Smooth muscle cell (in vitro differentiated cells): Measurements from ENCODE around the gene SGK2. TPM values are rescaled to one million over a fixed set of nuclear protein-coding genes. Genes with fewer than 3 reads are reported as not detected.
A peak's percentile ranks its signal among the peaks of the same experiment; 100 is the strongest.

Experiments used
- DNase-seq: peaks from one replicate; lab custom pipeline; 2025; ENCODE audit not compliant: unreplicated experiment; lab: John Stamatoyannopoulos, UW
- H2AFZ ChIP-seq: fragments of 200-600 bp; sonication (generic); 2 replicates; pipeline ENCODE4 v1.6.0; 2016; ENCODE audit warnings: antibody characterized with exemption, low read depth, mild to moderate bottlenecking
- H3F3A ChIP-seq: fragments of 200-600 bp; sonication (generic); 2 replicates; pipeline ENCODE4 v1.6.0; 2017; ENCODE audit warnings: antibody characterized with exemption, low read depth
- H3K27ac ChIP-seq: fragments of 200-600 bp; sonication (generic); 2 replicates; pipeline ENCODE4 v1.5.1; 2016; ENCODE audit warnings: low read depth, mild to moderate bottlenecking
- H3K27me3 ChIP-seq: fragments of 200-600 bp; sonication (generic); 2 replicates; pipeline ENCODE4 v1.6.1; 2016; ENCODE audit warnings: low read depth, mild to moderate bottlenecking
- H3K36me3 ChIP-seq: fragments of 200-600 bp; sonication (generic); 2 replicates; pipeline ENCODE4 v1.5.1; 2016; ENCODE audit warnings: low read depth
- H3K4me1 ChIP-seq: fragments of 200-600 bp; sonication (generic); 2 replicates; pipeline ENCODE4 v1.5.1; 2016; ENCODE audit warnings: low read depth
- H3K4me2 ChIP-seq: fragments of 200-600 bp; sonication (generic); 2 replicates; pipeline ENCODE4 v1.6.0; 2016; ENCODE audit warnings: mild to moderate bottlenecking
- H3K4me3 ChIP-seq: fragments of 200-600 bp; sonication (generic); 2 replicates; pipeline ENCODE4 v1.5.1; 2016; ENCODE audit warnings: mild to moderate bottlenecking
- H3K79me2 ChIP-seq: fragments of 200-600 bp; sonication (generic); 2 replicates; pipeline ENCODE4 v1.6.0; 2016; ENCODE audit warnings: low read depth, mild to moderate bottlenecking
- H3K9ac ChIP-seq: fragments of 200-600 bp; sonication (generic); 2 replicates; pipeline ENCODE4 v1.6.0; 2016; ENCODE audit warnings: low read depth
- H3K9me3 ChIP-seq: fragments of 200-600 bp; sonication (generic); replicated peaks from 2 replicates; pipeline ENCODE4 v1.5.1; 2016; ENCODE audit warnings: low read depth
- H4K20me1 ChIP-seq: fragments of 200-600 bp; sonication (generic); 2 replicates; pipeline ENCODE4 v1.6.0; 2016; ENCODE audit warnings: low read depth
- WGBS: methylation state at CpG from one replicate; pipeline ENCODE4 v1.1.7; 2016; ENCODE audit warnings: low lambda C conversion rate; 5-methylcytosine and 5-hydroxymethylcytosine counted together
- polyA plus RNA-seq: library from polyadenylated mRNA; unstranded; fragments of >200 nt; fragmentation: Nextera tagmentation; extraction: Ambion mirVana; gene quantifications from 2 replicates; pipeline ENCODE4 v1.2.1, GENCODE V29; 2016
- total RNA-seq: library from RNA; depleted of rRNA; stranded (reverse); fragments of >200 nt; gene quantifications from 2 replicates; pipeline ENCODE4 v1.2.3, GENCODE V29; 2014
- TF ChIP-seq, protein P1 (sequence below): fragments of 200-600 bp; sonication (generic); IDR thresholded peaks from 2 replicates; pipeline ENCODE4 v1.5.1; 2017; ENCODE audit warnings: borderline replicate concordance, mild to moderate bottlenecking, antibody characterized with exemption; ENCODE audit not compliant: insufficient read depth, poor library complexity, severe bottlenecking

The SGK2 gene
- total and polyA plus RNA-seq, 2 experiments from 2014 or later, result 0.79 to 2.4 TPM

DNA sequence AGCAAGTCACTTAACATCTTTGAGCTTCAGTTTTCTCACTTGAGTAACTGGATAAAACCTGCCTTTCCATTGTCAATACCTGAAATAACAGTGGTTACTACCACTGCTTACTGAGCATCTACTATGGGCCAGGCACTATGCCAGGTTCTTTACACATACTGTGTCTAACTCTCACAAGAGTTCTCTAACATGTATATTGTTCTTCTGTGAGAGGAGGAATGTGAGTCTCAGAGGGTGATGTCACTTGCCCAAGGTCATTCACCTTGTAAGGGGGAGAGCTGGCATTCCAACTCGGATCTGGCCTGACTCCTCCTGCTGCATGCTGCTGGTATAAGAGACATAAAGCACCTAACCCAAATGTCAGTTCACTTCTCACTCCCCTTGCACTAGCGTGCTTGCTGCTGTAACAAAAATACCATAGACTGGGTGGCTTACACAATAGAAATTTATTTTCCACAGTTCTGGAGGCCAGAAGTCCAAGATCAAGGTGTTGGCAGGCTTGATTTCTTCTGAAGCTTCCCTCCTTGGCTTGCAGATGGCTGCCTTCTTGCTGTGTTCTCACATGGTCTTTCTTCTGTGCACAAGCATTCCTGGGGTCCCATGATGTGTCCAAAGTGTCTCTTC is 21.9 kb upstream of the SGK2 start:
- Histone ChIP-seq H3K4me3 (no peak overlapping the region), H3K79me2 (no peaks in the 10 kb centered on the region), H4K20me1 (no peaks in the 10 kb centered on the region), H3K36me3 (no peaks in the 10 kb centered on the region), H3K4me1 (no peaks in the 10 kb centered on the region), H2AFZ (no peak overlapping the region), H3K9me3 (no peaks in the 10 kb centered on the region), H3K9ac (no peak overlapping the region), H3F3A (no peaks in the 10 kb centered on the region), H3K27me3 (no peaks in the 10 kb centered on the region), H3K27ac (no peak overlapping the region), H3K4me2 (no peak overlapping the region)
- 77% methylated on average over 2 of the region's 2 CpGs for WGBS
- DNase-seq, result no peak
- TF ChIP-seq, protein P1, sequence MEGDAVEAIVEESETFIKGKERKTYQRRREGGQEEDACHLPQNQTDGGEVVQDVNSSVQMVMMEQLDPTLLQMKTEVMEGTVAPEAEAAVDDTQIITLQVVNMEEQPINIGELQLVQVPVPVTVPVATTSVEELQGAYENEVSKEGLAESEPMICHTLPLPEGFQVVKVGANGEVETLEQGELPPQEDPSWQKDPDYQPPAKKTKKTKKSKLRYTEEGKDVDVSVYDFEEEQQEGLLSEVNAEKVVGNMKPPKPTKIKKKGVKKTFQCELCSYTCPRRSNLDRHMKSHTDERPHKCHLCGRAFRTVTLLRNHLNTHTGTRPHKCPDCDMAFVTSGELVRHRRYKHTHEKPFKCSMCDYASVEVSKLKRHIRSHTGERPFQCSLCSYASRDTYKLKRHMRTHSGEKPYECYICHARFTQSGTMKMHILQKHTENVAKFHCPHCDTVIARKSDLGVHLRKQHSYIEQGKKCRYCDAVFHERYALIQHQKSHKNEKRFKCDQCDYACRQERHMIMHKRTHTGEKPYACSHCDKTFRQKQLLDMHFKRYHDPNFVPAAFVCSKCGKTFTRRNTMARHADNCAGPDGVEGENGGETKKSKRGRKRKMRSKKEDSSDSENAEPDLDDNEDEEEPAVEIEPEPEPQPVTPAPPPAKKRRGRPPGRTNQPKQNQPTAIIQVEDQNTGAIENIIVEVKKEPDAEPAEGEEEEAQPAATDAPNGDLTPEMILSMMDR, result no peak

DNA sequence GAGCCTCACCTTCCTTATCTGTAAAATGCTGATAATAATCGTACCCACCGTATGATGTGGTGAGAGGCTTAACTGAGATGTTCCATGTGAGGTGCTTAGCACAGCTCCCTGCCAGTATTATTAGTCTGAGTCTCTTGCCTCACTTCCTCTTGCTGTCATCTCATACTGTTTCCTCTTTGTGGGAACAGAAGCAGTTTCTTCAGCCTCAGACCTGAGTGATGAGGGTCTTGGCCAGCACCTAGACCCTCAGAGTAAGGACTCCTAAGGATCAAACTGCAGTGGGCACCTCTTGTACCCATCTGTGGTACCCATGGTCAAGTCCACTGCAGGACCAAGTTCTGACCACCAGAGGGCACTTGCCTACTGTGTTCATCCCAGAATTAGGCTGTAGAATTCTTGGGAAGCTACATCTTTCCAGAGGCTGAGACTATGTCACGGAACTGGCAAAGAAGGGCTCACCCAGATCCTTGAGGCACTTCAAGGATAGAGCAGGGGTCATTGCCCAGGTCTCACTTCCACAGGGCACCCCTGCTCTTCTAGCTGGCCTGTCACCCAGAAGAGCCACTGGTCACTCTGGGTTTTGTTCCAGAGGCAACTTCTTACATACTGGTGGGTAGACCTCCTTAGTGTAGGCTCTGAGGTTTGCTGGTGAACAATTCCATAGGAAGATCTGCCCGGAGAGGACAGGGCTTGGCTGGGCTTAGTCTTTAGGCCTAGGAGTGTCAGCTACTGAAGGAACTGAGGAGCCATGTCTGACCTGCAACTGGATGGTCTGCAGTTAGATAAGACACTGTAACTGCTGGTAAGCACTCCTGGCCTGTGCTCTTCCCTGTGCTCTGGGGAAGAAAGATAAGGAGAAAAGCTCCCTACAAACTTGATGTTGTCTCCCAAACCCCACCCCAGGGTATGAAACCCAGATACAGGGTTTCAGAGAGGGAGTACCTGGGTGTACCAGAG is 20.6 kb upstream of the SGK2 start:
- H2AFZ ChIP-seq, result no peak overlapping the region
- no peaks in the 10 kb centered on the region for H3K79me2 ChIP-seq
- no peaks in the 10 kb centered on the region for H3K36me3 ChIP-seq
- H3K27ac ChIP-seq, result no peak overlapping the region
- H3K4me3 ChIP-seq, result no peak overlapping the region
- no peaks in the 10 kb centered on the region for H3F3A ChIP-seq
- no peaks in the 10 kb centered on the region for H4K20me1 ChIP-seq
- no peaks in the 10 kb centered on the region for H3K27me3 ChIP-seq
- no peaks in the 10 kb centered on the region for H3K9me3 ChIP-seq
- H3K4me2 ChIP-seq, result no peak overlapping the region
- WGBS, result 59% methylated on average over 4 of the region's 4 CpGs
- peak; percentile 13 for DNase-seq
- H3K4me1 ChIP-seq, result no peaks in the 10 kb centered on the region
- H3K9ac ChIP-seq, result no peak overlapping the region
- TF ChIP-seq, protein P1, result peak; percentile 92

DNA sequence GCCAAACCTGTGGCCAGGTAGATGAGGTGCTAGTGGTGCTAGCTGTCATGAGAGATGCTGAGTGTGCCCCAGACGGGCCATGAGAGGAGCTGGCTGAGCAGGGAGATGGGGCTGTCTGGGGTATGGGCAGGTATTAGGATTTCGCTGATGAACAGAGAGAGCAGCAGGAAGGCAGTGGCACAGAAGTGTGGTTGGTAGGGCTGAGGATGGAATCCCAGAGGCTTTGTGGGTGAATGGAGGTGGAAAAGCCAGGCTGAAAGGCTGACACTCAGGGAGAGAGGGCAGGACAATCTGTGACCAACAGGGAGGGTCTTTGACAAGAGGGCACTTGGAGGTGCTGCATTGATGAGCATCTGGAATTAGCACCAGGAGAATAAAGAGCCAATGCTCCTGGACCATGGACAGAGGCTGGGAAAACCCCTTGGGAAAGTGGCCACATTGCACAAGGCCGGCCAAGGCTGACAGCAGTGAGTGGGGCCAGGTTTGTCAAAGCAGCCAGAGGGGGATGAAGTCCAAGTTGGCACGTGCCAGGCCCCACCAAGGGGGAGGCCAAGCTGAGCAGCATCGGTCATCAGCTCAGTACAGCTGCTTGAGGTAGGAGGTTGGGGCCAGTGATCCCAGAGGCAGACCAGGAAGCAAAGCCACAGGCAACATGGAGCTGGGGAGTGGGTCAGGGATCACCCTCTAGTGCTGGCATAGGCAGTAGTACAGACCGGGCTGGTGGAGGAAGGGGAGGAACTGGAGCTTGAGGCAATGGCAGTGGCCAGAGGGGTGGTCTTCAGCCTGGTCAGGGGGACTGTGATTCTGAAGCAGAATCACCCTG is 19.7 kb upstream of the SGK2 start:
- Histone ChIP-seq H3K4me2 (no peak overlapping the region), H3K27me3 (no peaks in the 10 kb centered on the region), H3K79me2 (no peaks in the 10 kb centered on the region), H3F3A (no peaks in the 10 kb centered on the region), H2AFZ (no peak overlapping the region), H3K27ac (no peak overlapping the region), H3K4me3 (no peak overlapping the region), H3K9ac (no peak overlapping the region), H4K20me1 (no peaks in the 10 kb centered on the region), H3K4me1 (no peaks in the 10 kb centered on the region), H3K36me3 (no peaks in the 10 kb centered on the region), H3K9me3 (no peaks in the 10 kb centered on the region)
- WGBS, result 95% methylated on average over 6 of the region's 6 CpGs
- TF ChIP-seq, protein P1, result no peak
- no peak for DNase-seq
